Middle frontal gyrus (tissue), 1 donor: ENCODE data around the gene LRRC71.
A peak's percentile ranks its signal among the peaks of the same experiment; 100 is the strongest.

ENCODE experiments used
- DNase-seq: peaks from one replicate; pipeline ENCODE4 v3.0.0-alpha.2; 2015; ENCODE audit warnings: low spot score; ENCODE audit errors: extremely low spot score

The LRRC71 gene

GRCh38 chr1:156892190-156893047 is 28.0 kb upstream of the LRRC71 start:
- peak; percentile 40 for DNase-seq

DNA sequence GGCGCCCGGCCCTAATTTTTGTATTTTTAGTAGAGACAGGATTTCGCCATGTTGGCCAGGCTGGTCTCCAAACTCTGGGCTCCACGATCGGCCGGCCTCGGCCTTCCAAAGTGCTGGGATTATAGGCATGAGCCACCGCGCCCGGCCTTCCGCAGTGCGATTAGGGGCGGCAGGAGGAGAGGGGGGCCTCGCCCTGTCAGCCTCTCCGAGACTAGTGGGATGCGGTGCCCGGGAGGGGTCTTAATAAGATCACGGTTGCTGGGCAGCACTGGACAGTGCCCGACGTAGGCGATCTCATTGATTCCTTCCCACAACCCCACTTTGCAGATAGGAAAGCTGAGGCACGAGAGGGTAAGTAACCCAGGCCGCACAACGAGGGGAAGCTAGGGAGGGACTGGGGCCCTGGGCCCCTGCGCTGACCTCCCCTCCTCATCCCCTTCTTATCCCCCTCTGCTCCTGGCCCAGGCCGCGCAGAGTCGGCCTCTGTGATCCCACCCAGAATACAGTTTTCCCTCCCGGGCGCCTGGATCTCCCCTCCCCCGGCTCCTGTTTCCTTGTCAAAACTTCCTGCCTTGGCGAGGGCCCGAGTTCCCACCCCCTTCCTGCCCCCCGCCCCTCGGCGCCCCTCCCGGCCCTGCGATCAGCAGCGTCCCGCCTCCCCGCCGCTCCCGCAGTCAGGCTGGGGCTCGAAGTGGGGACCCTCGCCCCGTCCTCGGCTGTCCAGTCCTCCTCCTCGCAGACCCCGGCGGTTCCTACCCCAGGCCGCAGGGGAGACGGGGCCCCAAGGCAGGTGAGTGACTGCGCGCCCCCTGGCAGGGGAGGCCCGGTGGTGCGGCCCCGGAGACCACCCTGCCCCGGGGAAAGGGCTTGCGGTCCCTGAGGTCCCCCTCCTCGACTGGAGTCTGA is 27.1 kb upstream of the LRRC71 start, which contains the start of gene PEAR1:
TSS of gene PEAR1 (plus strand) at position 671 of the 906 bp plus-strand sequence. CDS start 10,209 bp downstream, outside the sequence.
- no peak for DNase-seq

- no peak for DNase-seq
Measured at GRCh38 chr1:156894001-156894400, 26.4 kb upstream of the LRRC71 start.

- DNase-seq = no peak
Measured at GRCh38 chr1:156894711-156895454, 25.5 kb upstream of the LRRC71 start.

- DNase-seq = no peak
Measured at GRCh38 chr1:156895455-156895812, 25.0 kb upstream of the LRRC71 start.

DNA sequence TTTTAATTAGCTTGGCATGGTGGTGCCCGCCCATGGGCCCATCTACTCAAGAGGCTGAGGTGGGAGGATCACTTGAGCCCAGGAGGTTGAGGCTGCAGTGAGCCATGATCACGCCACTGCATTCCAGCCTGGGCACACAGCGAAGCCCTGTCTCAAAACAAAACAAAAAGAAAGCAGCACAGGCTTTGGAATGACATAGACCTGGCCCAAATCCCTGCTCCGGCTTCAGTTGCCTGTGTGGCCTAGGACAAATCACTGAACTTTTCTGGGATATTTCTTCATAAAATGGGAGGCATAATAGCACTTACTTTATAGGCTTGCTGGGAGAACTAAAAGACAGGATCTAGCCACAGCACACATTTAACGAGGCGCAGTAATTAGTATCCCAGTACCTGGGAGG is 24.5 kb upstream of the LRRC71 start:
- no peak for DNase-seq

- no peak for DNase-seq
Measured at GRCh38 chr1:156896490-156897033, 23.9 kb upstream of the LRRC71 start.

DNA sequence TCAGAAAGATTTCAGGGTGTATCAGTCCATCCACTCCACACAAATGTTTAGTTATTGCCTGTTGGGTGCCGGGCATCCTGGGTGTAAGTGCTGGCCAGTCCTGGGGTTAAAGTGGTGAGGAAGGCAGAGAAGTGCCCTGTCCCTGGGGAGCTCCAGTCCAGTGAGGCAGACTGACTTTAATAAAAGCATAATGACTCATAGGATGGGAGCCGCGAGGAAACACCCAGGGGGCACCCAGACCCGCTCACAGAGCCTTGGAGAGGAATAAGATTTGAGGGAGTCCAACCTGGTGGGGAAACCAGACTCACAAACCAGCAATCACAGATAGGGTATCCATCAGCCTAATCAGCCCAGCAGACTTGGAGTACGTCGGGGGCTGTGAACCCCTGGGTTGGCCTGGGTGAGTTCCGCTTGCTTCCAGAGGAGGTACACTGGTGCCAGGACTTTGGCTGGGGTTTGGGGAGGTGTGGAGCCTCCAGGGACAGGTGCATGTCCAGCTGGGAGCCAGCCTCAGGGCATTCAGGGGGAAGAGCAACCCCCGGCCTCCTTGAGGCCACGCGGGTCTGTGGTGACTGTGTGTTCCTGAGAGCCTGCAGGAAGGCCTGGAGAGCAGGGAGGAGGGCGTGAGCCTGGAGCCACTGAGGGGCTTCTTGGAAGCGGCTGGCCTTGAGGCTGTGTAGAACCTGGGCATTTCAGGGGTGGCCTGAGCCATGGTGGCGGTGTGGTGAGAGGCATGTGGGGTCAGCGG is 23.2 kb upstream of the LRRC71 start:
- no peak for DNase-seq

- no peak for DNase-seq
Measured at GRCh38 chr1:156898161-156898566, 22.3 kb upstream of the LRRC71 start.

GRCh38 chr1:156898971-156899664 is 21.3 kb upstream of the LRRC71 start:
- DNase-seq = no peak

DNA sequence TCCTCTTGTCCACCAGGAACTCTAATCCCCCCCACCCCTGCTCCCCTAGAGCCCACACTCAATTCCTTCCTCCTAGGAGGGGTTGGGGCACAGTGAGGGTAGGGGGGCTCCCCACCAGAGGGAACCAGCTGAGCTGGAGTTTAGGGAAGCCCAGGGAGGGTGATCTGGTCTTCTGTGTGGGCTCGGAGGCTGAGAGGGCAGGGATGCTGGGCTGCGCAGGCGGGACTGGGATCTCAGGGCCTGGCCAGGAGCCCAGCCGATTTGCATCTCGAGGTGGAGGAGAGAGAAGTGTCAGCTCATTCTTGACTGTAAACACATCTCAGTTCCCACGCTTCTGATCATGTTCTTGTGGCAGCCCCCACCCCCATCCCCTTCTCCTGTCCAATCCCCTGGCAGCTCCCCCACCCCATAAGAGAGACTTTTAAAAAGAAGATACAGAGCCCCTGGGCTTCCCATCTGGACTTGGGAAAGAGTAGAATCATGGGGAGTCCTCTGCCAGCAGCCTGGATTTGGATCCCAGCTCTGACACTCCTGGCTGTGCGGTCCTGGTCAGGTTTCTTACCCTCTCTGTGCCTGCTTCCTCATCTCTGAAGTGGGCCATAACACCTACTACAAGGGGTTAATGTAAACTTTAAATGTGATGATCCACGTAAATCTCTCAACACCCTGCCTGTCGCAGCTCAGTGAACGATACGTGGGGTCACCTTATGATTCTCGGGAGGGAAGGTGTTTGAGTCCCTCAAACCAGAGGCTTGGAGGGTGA is 20.3 kb upstream of the LRRC71 start:
- DNase-seq = no peak

DNA sequence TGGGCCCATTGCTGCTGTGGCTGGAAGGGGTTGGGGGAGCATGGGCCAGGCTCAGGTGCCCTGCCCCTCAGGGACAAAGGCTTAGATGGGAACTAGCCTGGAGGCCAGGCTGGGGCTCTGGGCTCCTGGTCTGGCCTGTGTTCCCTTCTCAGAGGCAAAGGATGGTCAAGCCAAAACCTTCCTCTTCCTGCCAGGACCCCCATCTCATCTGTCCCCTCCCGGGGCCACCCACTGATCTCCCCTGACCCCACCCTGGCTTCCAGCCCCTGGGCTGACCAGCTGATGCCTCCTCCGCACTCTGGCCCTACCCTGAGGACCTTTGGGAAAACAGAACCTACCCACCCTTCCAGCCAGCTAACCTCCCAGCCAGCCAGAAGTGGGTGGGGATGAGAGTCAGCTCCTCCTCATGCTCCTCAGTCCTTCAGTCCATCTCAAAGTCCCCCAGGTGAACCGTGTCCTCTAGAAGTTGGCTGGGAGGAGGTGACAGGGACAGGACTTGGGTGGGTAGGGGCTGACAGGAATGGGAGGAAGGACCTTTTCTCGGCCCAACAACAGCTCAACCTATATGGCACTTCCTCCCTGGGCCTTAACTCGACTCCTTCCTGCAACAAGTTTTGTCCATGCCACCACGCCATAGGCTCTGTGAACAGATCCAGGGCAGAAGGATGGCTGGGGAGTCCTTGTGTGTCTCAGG is 19.4 kb upstream of the LRRC71 start:
- no peak for DNase-seq

DNA sequence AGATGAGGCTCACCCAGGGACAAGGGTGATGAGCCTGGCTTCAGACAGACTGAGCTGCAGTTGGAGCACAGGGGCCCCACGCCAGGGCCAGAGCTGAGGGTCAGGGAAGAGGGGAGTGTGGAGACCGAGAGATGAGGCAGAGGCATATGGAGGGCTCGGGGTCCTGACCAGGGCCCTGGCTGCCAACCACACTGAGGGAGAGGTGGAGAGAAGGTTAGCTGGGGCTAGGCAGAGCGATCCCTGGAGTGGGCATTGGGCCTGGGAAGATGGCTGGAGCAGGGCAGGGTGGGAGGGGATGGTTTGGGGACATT is 18.9 kb upstream of the LRRC71 start:
- no peak for DNase-seq

DNA sequence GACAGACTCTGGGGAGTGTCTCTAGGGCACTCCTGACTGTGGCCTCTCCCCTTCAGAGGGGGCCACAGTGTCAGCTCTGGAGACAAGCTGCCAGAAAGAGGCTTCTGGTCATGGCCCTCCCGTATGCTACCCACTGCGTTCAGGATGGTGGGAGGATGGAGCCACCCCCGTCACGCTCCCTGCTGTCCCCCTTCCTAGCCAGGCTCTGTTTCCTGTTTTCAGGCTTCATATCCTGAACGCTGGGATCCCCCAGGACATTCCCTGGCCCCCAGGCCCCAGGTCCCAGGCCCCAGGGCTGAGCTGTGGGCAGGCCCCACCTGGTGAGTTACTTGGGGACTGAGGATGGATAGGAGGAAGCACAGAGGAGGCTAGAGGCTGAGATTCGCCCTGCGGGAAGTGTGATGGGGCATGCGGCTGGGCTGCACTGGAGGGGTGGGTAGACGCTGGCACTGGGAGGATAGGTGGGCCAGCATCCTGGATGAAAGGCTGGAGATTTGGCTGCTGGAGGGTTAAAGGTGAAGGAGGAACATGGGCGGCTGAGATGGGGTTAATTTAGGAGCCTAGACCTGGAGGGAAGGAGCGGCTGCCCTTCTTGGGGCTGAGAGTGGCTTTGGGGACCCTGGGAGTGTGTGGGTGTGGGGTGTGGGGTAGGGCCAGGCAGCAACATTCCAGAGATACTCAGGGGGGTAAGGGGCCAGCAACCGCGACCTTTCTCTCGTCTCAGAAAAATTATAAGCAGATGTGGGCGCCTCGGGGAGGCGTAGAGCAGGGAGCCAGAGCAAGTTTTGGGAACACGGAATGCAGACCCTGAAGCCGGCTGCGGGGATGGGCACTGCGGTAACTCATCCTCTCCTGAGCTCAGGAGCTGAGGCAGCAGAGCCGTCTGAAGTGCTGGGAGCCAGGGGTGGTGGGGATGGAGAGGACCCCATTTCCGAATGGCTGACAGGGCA is 18.2 kb upstream of the LRRC71 start:
- DNase-seq = no peak

DNA sequence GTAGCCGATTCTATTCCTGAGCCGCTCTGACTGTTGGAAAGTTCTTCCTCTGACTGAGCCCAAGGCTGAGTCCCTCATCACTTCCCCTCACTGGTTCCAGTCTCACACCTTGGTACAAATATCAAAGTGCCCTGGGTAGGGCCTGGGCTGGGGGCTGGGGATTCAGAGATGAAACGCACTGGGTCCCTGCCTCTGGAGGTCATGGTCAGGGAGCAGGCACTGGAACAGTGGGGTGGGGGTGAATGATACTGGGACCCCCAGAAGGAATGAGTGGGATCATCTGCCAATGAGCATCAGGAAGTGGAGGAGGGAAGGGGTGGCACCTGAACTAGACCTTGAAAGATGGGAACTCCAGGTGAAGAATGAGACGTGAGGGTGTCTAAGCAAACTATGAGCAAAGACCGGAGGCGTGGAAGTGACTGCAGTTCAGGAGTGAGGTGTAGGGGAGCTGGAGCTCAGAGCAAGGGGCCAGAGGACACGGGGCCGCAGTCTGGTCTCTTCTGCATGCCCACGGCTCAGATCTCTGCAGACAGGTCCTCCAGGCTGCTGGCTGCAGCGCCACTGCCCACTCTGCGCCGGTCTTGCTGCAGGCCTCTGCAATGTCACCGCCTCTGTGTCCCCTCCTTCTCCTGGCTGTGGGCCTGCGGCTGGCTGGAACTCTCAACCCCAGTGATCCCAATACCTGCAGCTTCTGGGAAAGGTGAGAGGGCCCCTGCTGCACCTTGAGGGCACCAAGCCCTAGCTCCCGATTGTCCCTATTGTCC is 16.9 kb upstream of the LRRC71 start:
- no peak for DNase-seq

GRCh38 chr1:156904187-156904959 is 16.1 kb upstream of the LRRC71 start:
- DNase-seq = no peak
